Measurements from ENCODE around the gene TTC33.

- no peak for TF ChIP-seq CTCF (conservative IDR thresholded peaks at IDR 0.05; ENCODE audit: low read length)
- TF ChIP-seq EZH2phosphoT487 (IDR thresholded peaks at IDR 0.05; ENCODE audit: borderline replicate concordance), result no peak
These were observed 148.6 kb downstream of the TTC33 start for GRCh38 chr5:40607202-40607601.
